ENCODE results near the gene RNF167.

DNA sequence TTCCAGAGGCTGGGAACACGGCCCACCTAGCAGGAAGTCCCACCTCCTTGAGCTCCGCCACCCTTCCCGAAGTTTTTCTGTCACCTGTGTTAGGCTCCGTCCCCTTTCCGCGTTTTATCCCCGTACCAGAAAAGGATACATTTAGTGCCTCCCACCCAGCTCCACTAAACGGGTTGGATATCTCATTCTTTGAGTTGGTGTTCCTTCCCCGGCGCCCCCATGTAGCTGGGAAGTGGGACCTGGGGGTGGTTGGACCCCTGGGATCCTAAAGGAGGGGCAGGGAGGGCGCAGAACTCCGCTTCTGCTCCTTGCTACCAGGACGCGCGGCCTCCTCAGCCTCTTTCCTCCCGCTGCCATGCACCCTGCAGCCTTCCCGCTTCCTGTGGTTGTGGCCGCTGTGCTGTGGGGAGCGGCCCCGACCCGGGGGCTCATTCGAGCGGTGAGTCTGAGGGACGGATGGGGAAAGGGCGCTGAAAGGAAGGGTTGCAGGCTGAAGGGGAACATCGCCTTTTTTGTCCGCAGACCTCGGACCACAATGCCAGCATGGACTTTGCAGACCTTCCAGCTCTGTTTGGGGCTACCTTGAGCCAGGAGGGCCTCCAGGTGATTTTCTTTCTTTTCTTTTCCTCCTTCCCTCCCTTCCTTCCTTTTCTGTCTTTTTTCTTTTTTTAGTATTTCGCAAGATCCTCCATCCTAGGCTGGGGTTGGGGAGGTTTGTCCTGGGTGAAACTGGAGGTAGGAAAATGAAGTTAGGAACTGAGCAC, 669 bp downstream of the RNF167 start:
- TF ChIP-seq POLR2A (IDR thresholded peaks at IDR 0.05) (no peak), EP300 (IDR thresholded peaks at IDR 0.05) (no peak)
